Right renal pelvis (tissue), 4 donors: ENCODE measurements around the gene MEOX1. TPM values are rescaled to one million over a fixed set of nuclear protein-coding genes. Genes with fewer than 3 reads are reported as not detected.
"Not testable (repeated sequence)": the region's sequence is repeated elsewhere in the genome, so short reads cannot be mapped to it uniquely, and the experiment has no call there.

ENCODE experiments used
- DNase-seq, 4 donors: peaks; one replicate each; pipeline ENCODE4 v3.0.0-alpha.2; 2013; ENCODE audit warnings: low read depth in 4 of 4, low spot score in 3 of 4, missing footprints in 1 of 4
- polyA plus RNA-seq, 4 donors: library from polyadenylated mRNA; unstranded; fragments of 120-200 nt; gene quantifications; one replicate each; pipeline ENCODE4 v1.2.1, GENCODE V29; 2013; ENCODE audit not compliant: insufficient read length in 4 of 4

The MEOX1 gene
- polyA plus RNA-seq, 4 donors = 7.1 to 15.1 (median 13.2) TPM

DNA sequence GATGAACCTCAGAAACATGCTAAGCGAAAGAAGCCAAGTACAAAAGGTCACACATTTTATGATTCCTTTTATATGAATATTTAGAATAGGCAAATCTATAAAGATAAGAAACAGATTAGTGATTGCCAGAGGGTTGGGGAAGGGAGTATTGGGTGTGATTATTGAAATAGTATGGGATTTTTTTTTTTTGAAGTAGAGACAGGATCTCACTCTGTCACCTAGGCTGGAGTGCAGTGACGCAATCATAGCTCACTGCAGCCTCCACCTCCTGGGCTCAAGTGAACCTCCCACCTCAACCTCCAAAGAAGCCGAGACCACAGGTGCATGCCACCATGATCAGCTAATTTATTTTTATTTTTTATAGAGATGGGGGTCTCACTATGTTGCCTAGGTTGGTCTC is 35.7 kb downstream of the MEOX1 start:
- no peak for DNase-seq

- DNase-seq = no peak
These were observed 36.1 kb downstream of the MEOX1 start for GRCh38 chr17:43625606-43626005.

- DNase-seq = no peak
These were observed 41.1 kb downstream of the MEOX1 start for GRCh38 chr17:43620581-43620980.

GRCh38 chr17:43620147-43620546 is 41.6 kb downstream of the MEOX1 start:
- DNase-seq = no peak

DNA sequence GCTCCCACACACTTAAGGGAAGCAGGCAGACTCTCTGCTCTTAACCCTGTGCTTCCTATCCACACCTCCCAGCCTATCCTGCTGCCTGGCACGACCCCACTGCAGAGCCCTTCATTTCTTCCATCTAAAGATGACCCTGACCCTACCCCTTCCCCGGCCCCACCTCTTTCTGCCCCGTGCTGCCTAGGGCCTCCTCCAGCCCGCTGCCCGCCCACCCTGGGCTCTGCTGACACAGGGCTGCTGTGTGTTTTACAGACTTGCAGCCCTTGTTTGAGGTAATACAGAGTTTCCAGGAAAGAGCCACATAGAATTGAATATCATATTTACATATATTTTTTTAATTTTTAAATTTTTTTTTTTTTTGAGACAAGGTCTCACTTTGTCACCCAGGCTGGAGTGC is 42.0 kb downstream of the MEOX1 start:
- no peak for DNase-seq

DNA sequence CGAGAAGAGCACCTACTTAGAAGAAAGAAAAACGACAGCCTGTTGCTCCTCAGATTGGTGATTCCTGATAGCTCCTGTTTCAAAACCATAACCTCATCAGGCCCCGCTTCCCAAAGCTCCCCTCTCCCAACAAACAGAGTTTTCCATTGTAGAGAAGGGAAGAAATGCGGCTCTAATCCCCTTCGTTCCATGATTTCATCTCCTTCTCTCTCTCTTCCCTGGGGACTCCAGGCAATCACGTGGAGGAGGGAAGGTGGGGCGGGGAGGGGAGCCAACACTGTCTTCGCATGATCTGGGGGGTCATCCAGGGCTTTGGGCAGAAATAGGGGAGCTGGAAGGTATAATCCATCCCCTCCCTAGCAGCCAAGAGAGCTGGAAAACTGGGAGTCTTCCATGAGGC is 43.4 kb downstream of the MEOX1 start:
- DNase-seq = no peak

- no peak for DNase-seq
These were observed 44.9 kb downstream of the MEOX1 start for GRCh38 chr17:43616852-43617251.

- no peak for DNase-seq
These were observed 45.3 kb downstream of the MEOX1 start for GRCh38 chr17:43616421-43616820.

DNA sequence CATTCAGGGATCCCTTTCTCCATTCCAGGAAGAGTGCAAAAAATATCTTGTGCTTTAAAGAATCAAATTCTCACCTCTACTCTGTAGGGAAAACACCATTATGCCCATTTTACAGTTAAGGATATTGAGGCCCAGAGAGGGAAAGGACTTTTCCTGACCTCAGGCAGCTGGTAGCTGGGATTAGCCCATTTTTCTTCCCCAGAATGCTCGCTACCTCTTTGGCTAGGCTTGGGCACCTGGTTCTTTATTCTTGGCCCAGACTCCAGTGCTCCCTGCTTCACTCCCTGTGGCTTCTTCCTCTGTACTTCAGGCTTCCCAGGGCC is 45.7 kb downstream of the MEOX1 start:
- DNase-seq = no peak

GRCh38 chr17:43615330-43616028 is 46.2 kb downstream of the MEOX1 start:
- DNase-seq = no peak

GRCh38 chr17:43614561-43614960 is 47.2 kb downstream of the MEOX1 start:
- no peak for DNase-seq

- DNase-seq = no peak
These were observed 47.8 kb downstream of the MEOX1 start for GRCh38 chr17:43613917-43614316.

DNA sequence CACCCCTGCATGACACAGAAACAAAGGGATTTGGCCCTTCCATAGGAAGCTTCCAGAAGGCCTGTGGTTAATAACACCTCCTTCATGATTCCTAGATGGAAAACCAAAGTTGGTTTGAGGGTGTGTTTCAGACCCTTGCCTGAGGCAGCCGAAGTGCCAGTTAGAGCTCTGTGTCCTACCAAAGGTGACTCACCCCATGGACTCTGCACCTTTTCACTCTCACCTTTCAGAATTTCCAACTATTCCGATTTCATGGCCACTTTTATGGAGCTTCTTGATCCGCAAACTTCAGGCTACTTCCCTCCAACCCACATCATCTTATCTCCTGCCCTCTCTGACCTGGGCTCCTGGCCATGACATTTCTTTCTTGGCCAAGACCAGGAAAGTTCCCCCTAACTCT is 49.2 kb downstream of the MEOX1 start:
- no peak for DNase-seq

DNA sequence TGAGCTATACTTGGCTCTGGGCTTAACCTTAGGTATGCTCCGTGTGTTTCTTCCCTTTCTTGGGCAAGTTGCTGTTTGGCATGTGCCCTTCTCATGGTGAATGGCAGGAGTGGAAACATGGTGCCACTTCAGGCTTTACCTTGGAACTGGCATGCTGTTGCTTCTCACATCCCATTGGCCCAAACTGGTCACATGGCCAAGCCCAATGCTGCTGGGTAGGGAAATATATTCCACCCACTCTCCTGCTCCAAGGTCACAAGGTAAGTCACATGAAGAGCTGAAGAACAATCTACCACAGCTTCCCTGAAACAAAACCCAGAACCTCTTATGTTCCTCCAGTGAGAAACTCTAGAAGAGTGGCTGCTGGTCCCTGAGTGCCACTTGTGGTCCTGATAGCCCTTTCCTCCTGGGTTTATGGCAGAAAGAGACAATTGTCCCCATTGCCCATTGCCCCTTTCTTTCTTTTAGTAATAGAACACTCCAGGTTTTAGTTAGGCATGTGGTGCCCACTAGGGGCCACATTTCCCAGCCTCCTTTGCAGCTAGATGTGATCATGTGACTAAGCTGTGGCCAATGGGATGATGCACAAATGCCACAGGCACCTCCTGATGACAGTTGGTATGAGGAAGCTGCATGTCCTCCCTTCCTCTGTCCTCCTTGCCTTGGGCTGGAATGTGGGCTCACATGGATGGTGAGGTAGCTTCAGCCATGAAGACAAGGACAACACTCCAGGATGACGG is 50.3 kb downstream of the MEOX1 start:
- DNase-seq = no peak

DNA sequence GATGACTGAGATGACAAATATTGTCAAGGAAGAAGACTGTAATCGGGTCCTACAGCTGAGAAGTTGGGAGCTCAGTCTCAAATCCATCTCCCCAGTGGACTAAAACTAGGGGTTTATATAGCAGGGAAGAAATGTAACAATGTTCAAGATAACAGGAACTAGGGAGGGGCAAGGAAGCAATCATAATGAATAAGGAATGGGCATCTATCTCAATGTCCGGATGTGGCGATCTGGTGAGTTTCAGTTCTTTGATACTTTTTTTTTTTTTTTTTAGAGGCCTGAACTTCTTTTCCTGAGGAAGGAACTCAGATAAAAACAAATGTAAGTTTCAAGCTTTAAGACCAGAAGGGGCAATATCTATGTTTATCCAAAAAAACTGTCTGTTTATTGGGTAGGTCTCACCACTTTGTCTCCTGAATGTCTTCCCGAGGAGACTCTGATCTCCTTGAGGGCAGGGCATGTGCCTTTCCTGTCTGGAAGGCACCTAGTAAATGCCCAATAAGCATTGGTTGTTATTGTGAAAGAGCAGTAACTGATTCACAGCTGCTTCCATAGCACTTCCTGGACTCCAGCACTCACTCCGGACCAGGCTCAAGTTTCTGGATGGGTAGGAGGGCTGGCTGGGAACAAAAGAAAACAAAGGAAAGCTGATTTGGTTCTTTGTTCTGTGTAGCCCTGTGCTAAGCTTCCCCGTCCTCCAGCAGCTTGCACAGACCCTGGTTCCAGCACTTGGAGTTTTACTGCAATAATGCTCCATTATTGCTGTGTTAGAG is 51.9 kb downstream of the MEOX1 start:
- no peak for DNase-seq

DNA sequence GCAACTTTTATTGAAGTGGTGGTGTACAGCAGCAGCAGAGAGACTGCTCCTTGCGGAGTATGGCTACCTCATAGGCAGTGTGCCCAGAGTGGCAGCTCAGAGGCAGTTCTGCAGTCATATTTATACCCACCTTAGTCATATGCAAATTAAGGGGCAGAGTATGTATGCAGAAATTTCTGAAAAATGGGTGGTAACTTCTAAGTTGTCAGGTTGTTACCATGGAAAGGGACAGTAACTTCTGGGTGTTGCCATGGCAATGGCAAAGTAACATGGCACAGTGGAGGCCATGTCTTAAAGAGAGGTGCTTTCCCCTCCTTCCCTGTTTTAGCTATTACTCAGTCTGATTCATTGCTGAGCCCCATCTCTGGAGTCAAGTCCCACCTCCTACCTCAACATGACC is 53.4 kb downstream of the MEOX1 start:
- DNase-seq = no peak

- DNase-seq = no peak
These were observed 57.2 kb downstream of the MEOX1 start for GRCh38 chr17:43604549-43604948.

GRCh38 chr17:43603321-43603720 is 58.4 kb downstream of the MEOX1 start:
- no peak for DNase-seq

DNA sequence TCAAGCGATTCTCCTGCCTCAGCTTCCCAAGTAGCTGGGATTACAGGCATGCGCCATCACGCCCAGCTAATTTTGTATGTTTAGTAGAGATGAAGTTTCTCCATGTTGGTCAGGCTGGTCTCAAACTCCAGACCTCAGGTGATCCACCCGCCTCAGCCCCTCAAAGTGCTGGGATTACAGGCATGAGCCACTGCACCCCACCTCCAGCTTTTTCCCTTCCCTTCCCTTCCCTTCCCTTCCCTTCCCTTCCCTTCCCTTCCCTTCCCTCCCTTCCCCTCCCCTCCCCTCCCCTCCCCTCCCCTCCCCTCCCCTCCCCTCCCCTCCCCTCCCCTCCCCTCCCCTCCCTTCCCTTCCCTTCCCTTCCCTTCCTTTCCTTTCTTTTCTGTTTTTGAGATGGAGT is 59.2 kb downstream of the MEOX1 start:
- DNase-seq = not testable (repeated sequence)

DNA sequence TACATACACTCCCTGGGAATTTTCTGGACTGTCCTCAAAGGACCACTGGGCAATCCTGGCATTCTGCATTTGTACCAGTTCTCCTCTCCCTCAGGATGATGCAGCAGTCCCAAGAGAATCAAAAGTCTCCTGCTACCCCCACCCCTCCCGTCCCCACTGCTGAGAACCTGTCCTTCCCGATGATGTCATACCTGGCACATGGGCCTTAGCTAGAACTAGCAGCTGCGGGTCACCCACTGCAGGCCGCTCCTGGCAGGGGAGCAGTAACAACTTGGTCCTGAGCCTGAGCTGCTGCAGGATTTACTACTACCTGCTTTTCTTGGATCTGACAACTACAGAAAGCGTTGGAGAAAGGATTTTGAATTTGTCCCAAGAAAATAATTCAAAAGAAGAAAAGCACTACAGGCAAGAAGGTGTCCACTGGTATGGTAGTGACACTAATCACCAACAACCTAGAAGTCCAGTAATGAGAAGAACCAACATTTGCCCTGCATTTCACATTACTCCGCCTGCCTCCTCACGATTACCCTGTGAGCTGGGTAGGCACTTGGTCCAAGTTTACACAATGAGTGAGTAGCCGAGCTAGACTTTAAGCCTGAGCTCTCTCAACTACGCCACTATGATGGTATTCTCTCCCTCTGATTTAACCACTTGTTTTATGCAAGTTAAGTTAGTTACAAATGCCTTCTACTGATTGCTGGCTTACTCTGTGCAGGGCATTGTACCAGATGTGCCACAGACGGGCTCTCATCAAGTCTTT is 60.3 kb downstream of the MEOX1 start:
- no peak for DNase-seq

DNA sequence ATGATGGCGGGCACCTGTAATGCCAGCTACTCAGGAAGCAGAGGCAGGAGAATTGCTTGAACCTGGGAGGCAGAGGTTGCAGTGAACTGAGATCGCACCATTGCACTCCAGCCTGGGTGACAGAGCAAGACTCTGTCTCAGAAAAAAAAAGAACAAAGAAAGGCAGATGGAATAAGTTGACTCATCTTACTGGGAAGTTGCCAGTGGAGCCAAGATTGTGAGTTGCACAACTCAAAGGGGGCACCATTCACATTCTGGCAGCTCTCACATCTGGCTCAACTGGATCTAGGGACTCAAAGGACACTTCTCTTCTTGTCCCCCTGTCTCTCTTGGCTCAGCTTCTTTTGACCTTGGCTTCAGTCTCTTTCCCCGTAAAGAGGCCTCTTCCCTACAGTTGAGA is 61.9 kb downstream of the MEOX1 start:
- no peak for DNase-seq
